PC-9 (cell line): Measurements from ENCODE around the gene TMEM219.

Experiments used
- CTCF ChIP-seq: fragments of 200-600 bp; sonication (generic); conservative IDR thresholded peaks from 2 replicates; pipeline ENCODE4 v1.6.1; 2017; ENCODE audit warnings: mixed run types, antibody characterized with exemption, mild to moderate bottlenecking, moderate library complexity
- EZH2 ChIP-seq: fragments of 200-600 bp; sonication (generic); IDR thresholded peaks from 2 replicates; pipeline ENCODE4 v1.8.0; 2017; ENCODE audit warnings: antibody characterized with exemption, low read depth

DNA sequence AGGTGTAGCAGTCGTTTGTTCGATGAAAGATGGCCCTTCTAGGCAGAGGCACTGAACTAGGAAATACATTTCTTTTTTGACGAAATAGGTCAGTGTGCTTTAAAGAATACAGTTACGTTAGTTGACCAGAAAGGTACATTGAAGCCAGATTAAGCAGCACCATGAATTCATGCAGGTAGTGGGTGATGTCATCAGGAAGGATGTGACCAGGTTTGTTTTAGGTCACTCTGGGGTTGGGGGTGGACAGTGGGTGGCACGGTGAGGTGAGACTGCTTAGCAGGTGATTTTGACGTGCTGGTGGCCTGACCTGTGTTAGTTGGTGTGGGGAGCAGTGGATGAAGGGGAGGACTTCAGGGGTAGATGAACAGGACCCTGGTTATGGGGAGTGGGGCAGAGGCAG lies 37.7 kb downstream of the TMEM219 start:
- TF ChIP-seq CTCF = no peak
- TF ChIP-seq EZH2 = no peak
